ENCODE measurements around the gene WDR18. TPM values are rescaled to one million over a fixed set of nuclear protein-coding genes. Genes with fewer than 3 reads are reported as not detected.

The WDR18 gene
- total and polyA plus RNA-seq, 4 donors: 24.3 to 45.3 (median 37.7) TPM

GRCh38 chr19:950352-951066, 33.6 kb upstream of the WDR18 start:
- Histone ChIP-seq H3K9me3 (ENCODE audit: control insufficient read depth in 4 of 4, low read length in 3 of 4) (no peaks in the 10 kb centered on the region), H3K4me3 (ENCODE audit: low read depth in 1 of 3, low read length in 3 of 3) (no peak overlapping the region), H3K9ac (ENCODE audit: low read depth in 1 of 2, low read length in 2 of 2) (no peak overlapping the region), H3K36me3 (ENCODE audit: control insufficient read depth in 4 of 4, insufficient read depth in 3 of 4, low read depth in 1 of 4, low read length in 3 of 4) (peaks cover 0 to 2% (median 0%) of the 10 kb centered on the region in 4 donors), H3K27me3 (ENCODE audit: control insufficient read depth in 4 of 4, insufficient read depth in 4 of 4, low read length in 3 of 4) (no peaks in the 10 kb centered on the region), H3K27ac (ENCODE audit: low read depth in 1 of 2, low read length in 2 of 2) (no peak overlapping the region), H3K4me1 (ENCODE audit: control insufficient read depth in 4 of 4, insufficient read depth in 4 of 4, low read length in 3 of 4) (peaks cover 3 to 7% (median 4%) of the 10 kb centered on the region in 4 donors)
- no peak for DNase-seq (ENCODE audit: low spot score)
- TF ChIP-seq REST (IDR thresholded peaks at IDR 0.05) (no peak), TAF1 (conservative IDR thresholded peaks at IDR 0.05) (no peak), JUND (IDR thresholded peaks at IDR 0.05) (no peak), ZBTB33 (IDR thresholded peaks at IDR 0.05) (no peak), CTCF (IDR thresholded peaks at IDR 0.05; ENCODE audit: low read depth, low read length, missing input control) (no peak), RAD21 (IDR thresholded peaks at IDR 0.05) (no peak), ATF3 (IDR thresholded peaks at IDR 0.05) (no peak), RXRA (IDR thresholded peaks at IDR 0.05) (no peak), FOXA1 (IDR thresholded peaks at IDR 0.05) (no peak), FOXA2 (IDR thresholded peaks at IDR 0.05) (no peak), HNF4A (conservative IDR thresholded peaks at IDR 0.05) (no peak), MAX (IDR thresholded peaks at IDR 0.05) (no peak), HNF4G (IDR thresholded peaks at IDR 0.05) (no peak)
- WGBS: 88% methylated on average over 17 of the region's 17 CpGs

- DNase-seq (ENCODE audit: low spot score): no peak
- WGBS: 74% methylated on average over 14 of the region's 14 CpGs
- TF ChIP-seq FOXA1 (IDR thresholded peaks at IDR 0.05): no peak
- TF ChIP-seq TAF1 (conservative IDR thresholded peaks at IDR 0.05): no peak
- no peak for TF ChIP-seq ZBTB33 (IDR thresholded peaks at IDR 0.05)
- TF ChIP-seq ATF3 (IDR thresholded peaks at IDR 0.05): no peak
- no peak for TF ChIP-seq FOXA2 (IDR thresholded peaks at IDR 0.05)
- no peak for TF ChIP-seq RXRA (IDR thresholded peaks at IDR 0.05)
- no peak for TF ChIP-seq RAD21 (IDR thresholded peaks at IDR 0.05)
- no peak for TF ChIP-seq HNF4A (conservative IDR thresholded peaks at IDR 0.05)
- no peak for TF ChIP-seq REST (IDR thresholded peaks at IDR 0.05)
- no peak for TF ChIP-seq HNF4G (IDR thresholded peaks at IDR 0.05)
- no peak for TF ChIP-seq YY1 (IDR thresholded peaks at IDR 0.05)
- Histone ChIP-seq H3K4me3 (ENCODE audit: low read depth in 1 of 3, low read length in 3 of 3) (no peak overlapping the region), H3K36me3 (ENCODE audit: control insufficient read depth in 4 of 4, insufficient read depth in 3 of 4, low read depth in 1 of 4, low read length in 3 of 4) (peaks cover 0 to 2% (median 0%) of the 10 kb centered on the region in 4 donors), H3K27me3 (ENCODE audit: control insufficient read depth in 4 of 4, insufficient read depth in 4 of 4, low read length in 3 of 4) (no peaks in the 10 kb centered on the region), H3K9ac (ENCODE audit: low read depth in 1 of 2, low read length in 2 of 2) (no peak overlapping the region), H3K4me1 (ENCODE audit: control insufficient read depth in 4 of 4, insufficient read depth in 4 of 4, low read length in 3 of 4) (peaks cover 3 to 7% (median 4%) of the 10 kb centered on the region in 4 donors), H3K9me3 (ENCODE audit: control insufficient read depth in 4 of 4, low read length in 3 of 4) (no peaks in the 10 kb centered on the region), H3K27ac (ENCODE audit: low read depth in 1 of 2, low read length in 2 of 2) (no peak overlapping the region)
Observed at GRCh38 chr19:952049-952679, 32.0 kb upstream of the WDR18 start.
